Ovary (tissue), 9 donors: ENCODE measurements around the gene AP3B2. TPM values are rescaled to one million over a fixed set of nuclear protein-coding genes. Genes with fewer than 3 reads are reported as not detected.

ENCODE experiments used
- DNase-seq, 5 donors: peaks; one replicate each; pipeline ENCODE4 v3.0.0-alpha.2; 2019 to 2020
- H3K27ac ChIP-seq, 2 donors: fragments of 200-600 bp; one replicate each; pipeline versions ENCODE4 v1.5.1 to v1.8.0; 2019 to 2022
- H3K27me3 ChIP-seq: fragments of 200-600 bp; one replicate; pipeline ENCODE4 v1.8.0; 2022
- H3K36me3 ChIP-seq: fragments of 200-600 bp; sonication (generic); one replicate; pipeline ENCODE4 v1.5.1; 2019
- H3K4me1 ChIP-seq: one replicate; pipeline ENCODE4 v1.8.1; 2013; ENCODE audit warnings: mild to moderate bottlenecking, moderate library complexity; ENCODE audit not compliant: insufficient read depth
- H3K4me3 ChIP-seq: fragments of 200-600 bp; sonication (generic); one replicate; pipeline ENCODE4 v1.5.1; 2017
- H3K9me3 ChIP-seq, 2 donors: fragments of 200-600 bp in 1 of 2; sonication (generic) in 1 of 2; one replicate each; pipeline versions ENCODE4 v1.5.1 to v1.8.1; 2013 to 2019; ENCODE audit warnings: mild to moderate bottlenecking in 1 of 2, moderate library complexity in 1 of 2
- CTCF ChIP-seq, 3 donors: fragments of 450-650 bp in 2 of 3; fragments of 200-600 bp in 1 of 3; IDR thresholded peaks; one replicate each; pipeline versions ENCODE4 v1.5.1 to v1.8.0; 2016 to 2022; ENCODE audit warnings: antibody characterized with exemption in 3 of 3, mild to moderate bottlenecking in 1 of 3
- EP300 ChIP-seq: sonication (generic); formaldehyde crosslinking; IDR thresholded peaks from one replicate; pipeline ENCODE4 v1.6.1; 2017; ENCODE audit warnings: antibody characterized with exemption
- POLR2A ChIP-seq: fragments of 450-650 bp; IDR thresholded peaks from one replicate; pipeline ENCODE4 v1.6.1; 2017; ENCODE audit warnings: antibody characterized with exemption, mild to moderate bottlenecking, moderate library complexity
- WGBS, 3 donors: extraction: QIAGEN DNeasy Blood & Tissue Kit in 1 of 3; methylation state at CpG; one replicate each; pipeline versions ENCODE4 v1.1.5 to v1.1.7; 2013 to 2017; 5-methylcytosine and 5-hydroxymethylcytosine counted together
- intact Hi-C, 4 donors: fragments of 100-400 bp; cut with DNase I; formaldehyde crosslinking; loops; one replicate each; pipeline versions ENCODE4 v1.11.0 to v1.15.1; 2022 to 2023
- polyA plus RNA-seq, 2 donors: library from polyadenylated mRNA; stranded (reverse); fragments of 200-250 nt in 1 of 2; fragments of 350-450 nt in 1 of 2; fragmentation: Illumina TruSeq in 1 of 2; extraction: RNeasy Lipid Tissue Mini Kit (QIAGEN cat#74804) in 1 of 2; gene quantifications; one replicate each; pipeline ENCODE4 v1.2.3, GENCODE V29; 2013 to 2014
- total RNA-seq, 7 donors: library from RNA; depleted of rRNA in 2 of 7; stranded (reverse); fragments of >200 nt in 2 of 7; fragmentation: NEBNext Ultra II Directional in 3 of 7; extraction: Animal tissue kit (Norgen Biotek cat#: 25700) in 3 of 7; gene quantifications; one replicate each; pipeline versions ENCODE4 v1.1.0 to v1.2.4, GENCODE V29; 2016 to 2023
- donor health status: DM: no; HTN: no; CAD: no; lungs with moderate emphysema.
- donor health status: DM: no; HTN: no; CAD: no.
- donor health status: Bipolar disorder and iron deficiency.
- donor health status: DM: yes; HTN: yes; CAD: no.
- donor health status: DM: no; HTN: no; CAD: no.
- donor health status: DM: yes; HTN: yes; CAD: no.

AP3B2 gene
- total and polyA plus RNA-seq, 9 donors = 0.60 to 8.6 (median 1.7) TPM

- no peak for DNase-seq
- intact Hi-C loops = no loop called here
- no peak overlapping the region for H3K4me3 ChIP-seq
- 61 to 76% (median 66%) methylated on average over 3 of the region's 3 CpGs for WGBS, 3 donors
- no peak for TF ChIP-seq POLR2A
- TF ChIP-seq EP300 = no peak
- no peak for TF ChIP-seq CTCF (IDR thresholded peaks at IDR 0.05)
- no peaks in the 10 kb centered on the region for H3K9me3 ChIP-seq
- no peak overlapping the region for H3K27ac ChIP-seq
- H3K27me3 ChIP-seq = no peaks in the 10 kb centered on the region
- no peaks in the 10 kb centered on the region for H3K36me3 ChIP-seq
- no peaks in the 10 kb centered on the region for H3K4me1 ChIP-seq
Measured at GRCh38 chr15:82655606-82656005, 54.1 kb downstream of the AP3B2 start.

DNA sequence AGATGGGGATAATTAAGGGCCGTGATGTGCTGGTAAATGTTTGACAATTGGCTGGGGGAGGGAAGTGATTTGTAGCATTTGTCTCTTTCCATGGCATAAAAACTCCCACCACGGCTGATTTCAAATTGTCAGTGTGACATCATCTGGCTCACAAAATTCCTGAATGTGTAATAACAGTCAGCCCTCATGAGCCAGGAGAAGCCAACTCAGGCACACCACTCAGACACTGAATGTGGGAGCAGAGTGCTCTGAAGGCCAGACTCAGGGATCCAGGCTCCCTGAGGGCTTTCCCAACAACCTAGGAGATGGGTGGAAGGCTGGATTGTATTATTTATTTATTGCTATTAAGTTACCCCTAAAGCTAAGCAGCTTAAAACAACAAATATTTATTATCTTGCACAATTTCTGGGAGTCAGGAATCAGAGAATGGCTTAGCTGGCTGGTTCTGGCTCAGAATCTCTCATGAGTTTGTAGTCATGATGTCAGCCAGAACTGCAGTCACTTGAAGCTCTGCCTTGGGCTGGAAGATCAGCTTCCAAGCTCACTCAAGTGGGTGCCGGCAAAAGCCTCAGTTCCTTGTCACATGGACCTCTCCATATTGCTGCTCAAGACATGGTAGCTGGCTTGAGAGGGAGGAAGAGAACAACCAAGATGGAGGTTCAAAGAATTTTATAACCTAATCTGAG lies 56.0 kb downstream of the AP3B2 start:
- DNase-seq = no peak

DNA sequence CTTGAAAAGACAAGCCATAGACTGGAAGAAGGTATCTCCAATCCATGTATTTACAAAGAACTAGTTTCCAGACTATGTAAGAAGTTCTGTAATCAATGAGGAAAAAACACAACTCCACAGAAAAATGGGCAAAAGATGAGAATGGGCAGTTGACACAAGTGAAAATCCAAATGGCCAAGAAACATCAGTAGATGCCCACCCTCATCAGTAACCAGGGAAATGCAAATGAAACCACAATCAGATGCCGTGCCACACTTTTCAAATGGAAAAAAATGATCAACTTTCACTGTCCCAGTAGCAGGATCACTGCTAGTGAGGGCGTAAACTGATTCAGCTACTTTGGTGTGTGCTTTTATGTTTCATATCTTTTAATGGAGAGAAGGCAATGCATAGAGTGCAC lies 58.0 kb downstream of the AP3B2 start:
- WGBS, 3 donors = 88 to 95% (median 95%) methylated on average over 2 of the region's 2 CpGs
- Histone ChIP-seq H3K36me3 (no peaks in the 10 kb centered on the region), H3K4me1 (peaks cover 6% of the 10 kb centered on the region), H3K4me3 (no peak overlapping the region), H3K9me3 (no peaks in the 10 kb centered on the region), H3K27me3 (no peaks in the 10 kb centered on the region), H3K27ac (no peak overlapping the region)
- TF ChIP-seq POLR2A (no peak), CTCF (IDR thresholded peaks at IDR 0.05) (no peak), EP300 (no peak)
- no peak for DNase-seq
- intact Hi-C loops = no loop called here

More for the DNA sequence above, 56.0 kb downstream of the AP3B2 start:
- Histone ChIP-seq H3K9me3 (no peaks in the 10 kb centered on the region), H3K27me3 (no peaks in the 10 kb centered on the region), H3K36me3 (no peaks in the 10 kb centered on the region), H3K4me3 (no peak overlapping the region), H3K27ac (no peak overlapping the region), H3K4me1 (no peaks in the 10 kb centered on the region)
- intact Hi-C loops = no loop called here
- WGBS, 3 donors = 47 to 65% (median 54%) methylated on average over 3 of the region's 3 CpGs
- no peak for TF ChIP-seq POLR2A
- no peak for TF ChIP-seq EP300
- TF ChIP-seq CTCF (IDR thresholded peaks at IDR 0.05) = no peak

GRCh38 chr15:82650046-82650670 lies 59.5 kb downstream of the AP3B2 start:
- intact Hi-C loops = no loop called here
- Histone ChIP-seq H3K27ac (no peak overlapping the region), H3K4me1 (peaks cover 8% of the 10 kb centered on the region), H3K27me3 (no peaks in the 10 kb centered on the region), H3K4me3 (no peak overlapping the region), H3K36me3 (no peaks in the 10 kb centered on the region), H3K9me3 (no peaks in the 10 kb centered on the region)
- DNase-seq = no peak
- no peak for TF ChIP-seq CTCF (IDR thresholded peaks at IDR 0.05)
- TF ChIP-seq EP300 = no peak
- no peak for TF ChIP-seq POLR2A
